Measurements from ENCODE around the gene MCCC2. TPM values are rescaled to one million over a fixed set of nuclear protein-coding genes. Genes with fewer than 3 reads are reported as not detected.
"Not testable (repeated sequence)": the region's sequence is repeated elsewhere in the genome, so short reads cannot be mapped to it uniquely, and the experiment has no call there.

Gene MCCC2
- total and polyA plus RNA-seq, 4 donors: 28.0 to 82.4 (median 61.8) TPM

DNA sequence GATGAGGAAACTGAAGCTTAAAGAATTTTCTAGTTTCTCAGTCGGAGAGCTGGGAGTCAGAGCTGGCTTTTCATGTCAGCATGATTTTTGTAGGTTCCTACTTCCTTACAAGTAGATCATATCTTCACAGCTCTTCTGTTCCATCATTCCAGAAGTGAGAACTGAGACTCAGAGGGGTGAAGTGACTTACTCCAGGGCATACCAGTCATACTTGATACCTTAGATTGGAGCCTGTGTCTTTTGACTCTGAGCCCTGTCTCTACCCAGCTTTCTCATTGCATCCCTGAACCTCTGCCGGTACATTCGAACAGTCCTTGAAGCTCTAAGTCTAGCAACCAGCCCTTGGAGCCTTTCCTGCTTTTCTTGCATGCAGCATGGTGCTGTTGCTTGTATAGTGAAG is 53.3 kb downstream of the MCCC2 start:
- Histone ChIP-seq H3K4me3 (ENCODE audit: low read depth in 1 of 3, low read length in 3 of 3) (no peak overlapping the region), H3K36me3 (ENCODE audit: control insufficient read depth in 4 of 4, insufficient read depth in 3 of 4, low read depth in 1 of 4, low read length in 3 of 4) (peaks cover 9 to 40% (median 33%) of the 10 kb centered on the region in 4 donors), H3K9ac (ENCODE audit: low read depth in 1 of 2, low read length in 2 of 2) (no peak overlapping the region), H3K9me3 (ENCODE audit: control insufficient read depth in 4 of 4, low read length in 3 of 4) (no peaks in the 10 kb centered on the region), H3K4me1 (ENCODE audit: control insufficient read depth in 4 of 4, insufficient read depth in 4 of 4, low read length in 3 of 4) (no peaks in the 10 kb centered on the region), H3K27me3 (ENCODE audit: control insufficient read depth in 4 of 4, insufficient read depth in 4 of 4, low read length in 3 of 4) (no peaks in the 10 kb centered on the region), H3K27ac (ENCODE audit: low read depth in 1 of 2, low read length in 2 of 2) (no peak overlapping the region)
- DNase-seq (ENCODE audit: low spot score): no peak
- WGBS: 93% methylated on average over 3 of the region's 3 CpGs
- TF ChIP-seq SP1 (IDR thresholded peaks at IDR 0.05): no peak
- TF ChIP-seq MAX (IDR thresholded peaks at IDR 0.05): no peak
- TF ChIP-seq TAF1 (conservative IDR thresholded peaks at IDR 0.05): no peak
- TF ChIP-seq RXRA (IDR thresholded peaks at IDR 0.05): no peak
- TF ChIP-seq GABPA (IDR thresholded peaks at IDR 0.05 in 1 of 2, conservative IDR thresholded peaks at IDR 0.05 in 1 of 2): no peak

DNA sequence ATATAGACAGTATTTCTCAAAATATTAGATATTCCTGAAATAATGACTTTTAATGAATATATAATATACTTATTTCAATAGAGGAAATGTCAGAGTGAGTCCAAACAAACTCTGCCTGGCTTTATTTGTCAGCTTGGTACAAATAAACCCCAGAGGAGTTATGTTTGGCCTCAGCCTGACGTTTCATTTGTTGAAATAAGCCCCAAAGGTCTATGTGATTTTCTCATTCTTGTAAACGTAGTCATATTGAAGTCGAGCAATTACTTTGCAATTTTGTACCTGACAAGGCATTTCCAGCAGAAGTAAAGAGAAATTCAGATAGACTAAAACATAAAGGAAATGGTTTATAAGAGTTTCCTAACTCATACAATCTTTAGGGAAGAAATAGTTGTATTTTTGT is 57.9 kb downstream of the MCCC2 start:
- DNase-seq (ENCODE audit: low spot score): no peak
- Histone ChIP-seq H3K27me3 (ENCODE audit: control insufficient read depth in 4 of 4, insufficient read depth in 4 of 4, low read length in 3 of 4) (no peaks in the 10 kb centered on the region), H3K36me3 (ENCODE audit: control insufficient read depth in 4 of 4, insufficient read depth in 3 of 4, low read depth in 1 of 4, low read length in 3 of 4) (peaks cover 14 to 46% (median 34%) of the 10 kb centered on the region in 4 donors), H3K9ac (ENCODE audit: low read depth in 1 of 2, low read length in 2 of 2) (no peak overlapping the region), H3K9me3 (ENCODE audit: control insufficient read depth in 4 of 4, low read length in 3 of 4) (no peaks in the 10 kb centered on the region), H3K4me3 (ENCODE audit: low read depth in 1 of 3, low read length in 3 of 3) (no peak overlapping the region), H3K4me1 (ENCODE audit: control insufficient read depth in 4 of 4, insufficient read depth in 4 of 4, low read length in 3 of 4) (no peaks in the 10 kb centered on the region), H3K27ac (ENCODE audit: low read depth in 1 of 2, low read length in 2 of 2) (no peak overlapping the region)
- TF ChIP-seq GABPA (IDR thresholded peaks at IDR 0.05 in 1 of 2, conservative IDR thresholded peaks at IDR 0.05 in 1 of 2): no peak
- no peak for TF ChIP-seq REST (IDR thresholded peaks at IDR 0.05)
- no peak for TF ChIP-seq ATF3 (IDR thresholded peaks at IDR 0.05)
- no peak for TF ChIP-seq JUND (IDR thresholded peaks at IDR 0.05)
- TF ChIP-seq FOXA1 (IDR thresholded peaks at IDR 0.05): no peak
- TF ChIP-seq EGR1 (IDR thresholded peaks at IDR 0.05; ENCODE audit: low read depth in 2 of 2): no peak
- TF ChIP-seq, protein P1, sequence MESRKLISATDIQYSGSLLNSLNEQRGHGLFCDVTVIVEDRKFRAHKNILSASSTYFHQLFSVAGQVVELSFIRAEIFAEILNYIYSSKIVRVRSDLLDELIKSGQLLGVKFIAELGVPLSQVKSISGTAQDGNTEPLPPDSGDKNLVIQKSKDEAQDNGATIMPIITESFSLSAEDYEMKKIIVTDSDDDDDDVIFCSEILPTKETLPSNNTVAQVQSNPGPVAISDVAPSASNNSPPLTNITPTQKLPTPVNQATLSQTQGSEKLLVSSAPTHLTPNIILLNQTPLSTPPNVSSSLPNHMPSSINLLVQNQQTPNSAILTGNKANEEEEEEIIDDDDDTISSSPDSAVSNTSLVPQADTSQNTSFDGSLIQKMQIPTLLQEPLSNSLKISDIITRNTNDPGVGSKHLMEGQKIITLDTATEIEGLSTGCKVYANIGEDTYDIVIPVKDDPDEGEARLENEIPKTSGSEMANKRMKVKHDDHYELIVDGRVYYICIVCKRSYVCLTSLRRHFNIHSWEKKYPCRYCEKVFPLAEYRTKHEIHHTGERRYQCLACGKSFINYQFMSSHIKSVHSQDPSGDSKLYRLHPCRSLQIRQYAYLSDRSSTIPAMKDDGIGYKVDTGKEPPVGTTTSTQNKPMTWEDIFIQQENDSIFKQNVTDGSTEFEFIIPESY (IDR thresholded peaks at IDR 0.05): no peak
- TF ChIP-seq HNF4A (conservative IDR thresholded peaks at IDR 0.05): no peak
- TF ChIP-seq TAF1 (conservative IDR thresholded peaks at IDR 0.05): no peak
- no peak for TF ChIP-seq RXRA (IDR thresholded peaks at IDR 0.05)
- no peak for TF ChIP-seq FOXA2 (IDR thresholded peaks at IDR 0.05)
- TF ChIP-seq HNF4G (IDR thresholded peaks at IDR 0.05): no peak
- TF ChIP-seq MAX (IDR thresholded peaks at IDR 0.05): no peak
- WGBS: 82% methylated on average over 3 of the region's 3 CpGs

DNA sequence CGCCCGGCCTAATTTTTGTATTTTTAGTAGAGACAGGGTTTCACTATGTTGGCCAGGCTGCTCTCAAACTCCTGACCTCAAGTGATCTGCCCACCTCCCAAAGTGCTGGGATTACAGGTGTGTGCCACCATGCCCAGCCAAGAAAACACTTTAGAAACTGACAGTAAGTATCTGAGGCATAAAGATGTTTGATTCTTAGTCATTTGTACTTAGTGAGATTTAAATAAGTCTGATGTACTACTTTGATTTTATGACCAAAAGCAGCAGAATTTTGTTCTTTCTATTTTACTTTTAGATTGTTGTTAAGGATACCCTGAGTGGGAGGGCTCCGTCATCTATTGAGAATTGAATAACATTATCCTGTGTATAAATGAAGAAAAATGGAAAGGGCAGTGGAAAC is 63.8 kb downstream of the MCCC2 start:
- H3K4me1 ChIP-seq (ENCODE audit: control insufficient read depth in 4 of 4, insufficient read depth in 4 of 4, low read length in 3 of 4); H3K4me3 ChIP-seq (ENCODE audit: low read depth in 1 of 3, low read length in 3 of 3); DNase-seq (ENCODE audit: low spot score); H3K27me3 ChIP-seq (ENCODE audit: control insufficient read depth in 4 of 4, insufficient read depth in 4 of 4, low read length in 3 of 4); H3K9ac ChIP-seq (ENCODE audit: low read depth in 1 of 2, low read length in 2 of 2); H3K9me3 ChIP-seq (ENCODE audit: control insufficient read depth in 4 of 4, low read length in 3 of 4); H3K27ac ChIP-seq (ENCODE audit: low read depth in 1 of 2, low read length in 2 of 2): not testable (repeated sequence)
- H3K36me3 ChIP-seq (ENCODE audit: control insufficient read depth in 4 of 4, insufficient read depth in 3 of 4, low read depth in 1 of 4, low read length in 3 of 4): peaks cover 10 to 67% (median 48%) of the 10 kb centered on the region in 4 donors
- WGBS: 98% methylated on average over 3 of the region's 3 CpGs
